Head of caudate nucleus (tissue), 42 donors: ENCODE measurements around the gene HSPBP1.

Source experiments
- DNase-seq, 42 donors: peaks; one replicate each; pipeline versions ENCODE4 v3.0.0 to v3.0.0-alpha.2; 2020 to 2021; ENCODE audit warnings: mixed read lengths in 7 of 42
- intact Hi-C: fragments of 100-400 bp; cut with DNase I; formaldehyde crosslinking; loops from one replicate; pipeline ENCODE4 v1.15.0; 2022

HSPBP1 gene

DNA sequence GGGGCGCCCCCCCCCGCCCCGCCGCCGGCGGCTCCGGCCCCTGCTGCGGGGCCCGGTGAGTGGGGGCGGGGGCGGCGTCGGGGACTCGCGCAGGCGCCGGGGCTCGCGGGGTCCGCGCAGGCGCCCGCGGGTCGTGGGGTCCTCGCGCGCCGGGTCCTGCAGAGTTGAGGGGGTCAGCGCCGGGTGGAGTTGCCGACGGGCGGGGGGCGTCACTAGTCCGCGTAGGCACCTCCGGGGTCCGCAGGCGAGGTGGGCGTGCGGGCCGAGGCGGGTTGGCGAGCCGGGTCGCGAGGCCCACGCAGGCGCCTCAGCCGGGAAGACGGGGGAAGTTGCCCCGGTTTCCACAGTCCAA lies 21.5 kb downstream of the HSPBP1 start:
- DNase-seq, result peak in 24 of 42 donors; percentile 31 to 70 (median 50)
- intact Hi-C loops, result no loop called here

DNA sequence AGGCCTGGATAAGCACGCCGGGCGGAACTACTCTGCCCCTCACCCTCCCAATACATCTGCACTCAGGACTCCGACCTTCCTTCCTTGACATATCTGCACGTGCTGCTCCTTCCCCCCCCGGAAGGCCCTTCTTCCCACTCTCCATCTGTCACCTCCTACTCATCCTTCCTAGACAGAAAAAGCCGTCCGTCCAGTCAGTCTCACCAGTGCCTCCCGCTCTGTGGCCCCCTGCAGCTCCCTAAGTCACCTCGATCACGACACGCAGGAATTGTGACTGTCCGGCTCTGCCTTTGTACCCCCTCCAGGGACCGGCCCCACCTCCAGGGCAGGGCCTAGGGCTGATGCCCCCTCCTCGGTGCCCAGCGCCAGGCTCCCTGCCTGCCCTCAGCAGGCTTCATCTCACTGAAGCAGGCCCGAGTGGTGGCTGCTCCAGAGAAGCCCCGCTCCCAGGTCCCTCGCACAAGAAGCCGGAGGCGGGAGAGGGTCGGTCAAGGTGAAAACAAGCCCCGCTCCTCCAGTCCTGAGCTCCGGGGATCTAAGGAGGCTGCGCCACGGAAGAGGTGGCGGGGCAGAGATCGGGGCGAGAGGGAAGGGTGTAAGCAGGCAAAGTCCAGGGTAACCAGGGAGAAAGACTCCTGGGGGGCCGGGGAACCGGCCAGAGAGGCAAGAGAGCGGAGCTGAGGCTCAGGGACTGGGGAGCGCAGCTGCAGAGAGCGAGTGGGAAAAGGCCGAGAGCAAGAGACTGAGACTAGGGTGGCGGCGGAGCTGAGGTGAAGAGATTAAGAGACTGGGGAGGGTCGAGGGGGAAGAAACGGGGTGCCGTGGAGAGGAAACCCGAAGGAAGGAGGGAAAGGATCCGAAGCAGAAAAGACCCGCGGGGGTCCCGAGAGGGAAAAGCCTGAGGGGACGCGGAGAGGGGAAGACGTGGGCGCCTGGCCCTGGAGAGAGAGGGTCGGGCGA lies 22.2 kb downstream of the HSPBP1 start:
- intact Hi-C loops, result no loop called here
- DNase-seq, result peak in 4 of 42 donors; percentile 24 to 49 (median 30)

DNA sequence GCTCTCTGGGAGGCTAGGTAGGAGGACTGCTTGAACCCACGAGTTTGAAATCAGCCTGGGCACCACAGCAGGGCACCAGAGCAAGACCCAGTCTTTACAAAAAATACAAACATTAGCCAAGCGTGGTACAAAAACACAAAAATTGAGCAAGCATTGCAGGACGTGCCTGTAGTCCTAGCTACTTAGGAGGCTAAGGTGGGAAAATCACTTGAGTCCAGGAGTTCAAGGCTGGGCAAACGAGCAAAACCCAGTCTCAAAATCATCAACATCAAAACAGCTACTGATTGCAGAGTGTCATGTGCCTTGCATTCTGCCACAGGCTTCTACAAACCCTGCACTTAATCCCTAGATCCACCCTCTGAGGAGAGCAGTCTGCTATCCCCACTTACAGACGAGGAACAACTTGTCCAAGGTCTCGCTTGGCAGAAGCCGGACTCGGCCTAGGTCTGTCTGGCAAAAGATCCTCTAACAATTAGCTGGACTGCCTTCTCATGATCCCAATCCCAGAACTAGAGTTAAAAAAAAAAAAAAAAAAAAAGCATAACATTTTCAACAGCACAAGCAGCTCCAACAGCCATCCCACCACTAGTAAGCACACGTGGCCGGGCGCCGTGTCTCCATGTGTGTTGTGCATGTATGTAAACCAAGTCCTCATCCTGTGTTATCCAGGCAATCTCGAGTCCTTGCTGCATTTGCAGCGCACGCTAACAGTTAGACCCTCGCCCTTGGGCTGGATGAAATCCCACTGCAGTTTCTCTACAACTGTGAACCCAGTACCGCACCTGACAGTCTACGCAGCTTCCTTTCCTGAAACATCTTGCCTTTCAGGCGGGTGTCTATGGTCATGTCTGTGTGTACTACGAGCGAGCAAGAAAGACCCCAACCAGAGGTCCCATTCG lies 23.1 kb downstream of the HSPBP1 start:
- peak in 2 of 42 donors; percentile 19 to 40 for DNase-seq
- intact Hi-C loops, result no loop called here

DNA sequence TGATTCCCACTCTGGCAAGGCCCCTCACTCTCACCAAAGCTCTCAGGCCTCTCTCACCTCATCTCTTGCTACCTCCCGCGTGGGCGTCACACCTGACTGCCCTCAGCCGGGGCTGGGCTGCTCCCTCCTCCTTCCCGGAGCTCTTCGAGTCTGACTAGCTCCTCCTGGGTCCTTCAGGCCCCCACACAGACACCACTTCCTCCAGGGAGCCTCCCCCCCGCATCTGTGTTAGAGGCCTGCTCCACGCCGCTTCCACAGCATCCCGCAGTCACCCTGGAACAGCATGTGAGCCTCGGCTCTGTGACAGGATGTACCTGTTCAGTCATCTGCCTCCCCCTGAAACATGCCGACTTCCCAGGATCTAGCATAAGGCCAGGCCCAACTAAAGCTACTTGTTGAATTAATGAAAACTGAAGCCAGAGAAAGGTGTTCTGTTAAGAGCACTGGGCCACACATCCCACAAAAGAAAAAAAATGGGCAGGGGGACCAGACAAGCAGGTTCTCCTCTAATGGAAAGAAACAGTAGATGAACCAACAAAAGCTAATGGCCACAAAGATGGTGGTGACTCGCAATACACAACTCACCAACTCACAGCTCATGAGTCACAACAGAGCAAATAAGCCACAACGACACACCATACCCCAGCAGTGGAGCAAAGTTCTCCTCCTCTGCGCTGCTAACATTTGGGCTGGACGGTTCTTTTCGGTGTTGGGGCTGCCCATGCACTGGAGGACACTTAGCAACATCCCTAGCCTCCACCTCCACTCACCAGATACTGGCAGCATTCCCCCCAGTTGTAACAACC lies 24.1 kb downstream of the HSPBP1 start:
- peak in 21 of 42 donors; percentile 12 to 64 (median 46) for DNase-seq
- intact Hi-C loops, result no loop called here

DNA sequence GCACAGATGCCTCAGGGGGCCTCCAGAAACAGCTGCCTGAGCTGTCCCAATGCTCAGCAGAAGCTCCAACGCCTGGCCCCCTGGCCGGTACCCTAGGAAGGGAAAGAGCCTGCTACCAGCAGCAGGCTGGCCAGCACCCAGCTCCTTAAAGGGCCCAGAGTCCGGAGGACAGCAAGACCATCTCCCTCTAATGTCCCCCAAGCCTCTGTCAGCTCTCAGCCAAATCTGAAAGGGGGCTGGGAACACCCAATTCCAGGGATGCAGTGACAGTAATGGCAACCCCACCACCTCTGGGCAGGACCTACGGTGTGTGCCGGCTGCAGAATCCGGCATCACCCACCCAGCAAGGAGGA lies 25.3 kb downstream of the HSPBP1 start:
- intact Hi-C loops, result no loop called here
- DNase-seq, result no peak

DNA sequence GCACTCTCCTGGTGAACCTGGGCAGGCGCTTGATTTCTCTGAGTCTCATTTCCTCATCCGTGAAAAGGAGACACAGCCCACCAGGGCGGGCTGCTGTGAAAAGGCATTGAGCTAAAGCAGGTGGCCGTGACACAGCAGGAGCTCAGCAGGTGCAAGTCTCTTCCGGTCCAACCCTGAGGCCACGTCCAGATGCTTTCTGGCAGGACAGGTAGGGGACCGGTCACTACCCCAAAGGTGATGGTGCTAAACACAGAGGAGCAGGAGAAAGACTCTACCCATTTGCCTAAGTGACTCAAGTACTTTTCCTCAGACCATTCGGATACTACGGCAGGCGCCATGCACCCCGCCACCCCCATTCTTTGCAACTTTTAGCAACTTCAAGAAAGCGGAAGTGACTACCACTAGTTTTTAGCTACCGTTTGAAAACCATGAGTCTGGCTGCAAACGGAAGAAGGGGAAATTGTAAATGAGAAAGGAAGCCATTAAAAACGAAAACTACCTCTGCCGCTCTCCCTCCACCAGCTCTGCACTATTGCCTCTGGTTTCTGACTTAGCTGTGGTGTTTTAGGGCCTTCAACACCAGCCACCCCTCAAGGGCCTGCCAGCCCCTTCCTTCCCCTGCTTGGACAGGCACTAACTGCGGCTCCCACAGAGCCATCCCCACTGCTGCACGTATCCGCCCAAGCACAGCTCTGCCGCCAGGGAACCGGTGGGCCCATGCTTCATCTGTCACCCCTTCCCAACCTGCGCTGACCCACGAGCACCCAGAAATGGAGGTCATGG lies 25.9 kb downstream of the HSPBP1 start:
- DNase-seq, result no peak
- intact Hi-C loops, result no loop called here

DNA sequence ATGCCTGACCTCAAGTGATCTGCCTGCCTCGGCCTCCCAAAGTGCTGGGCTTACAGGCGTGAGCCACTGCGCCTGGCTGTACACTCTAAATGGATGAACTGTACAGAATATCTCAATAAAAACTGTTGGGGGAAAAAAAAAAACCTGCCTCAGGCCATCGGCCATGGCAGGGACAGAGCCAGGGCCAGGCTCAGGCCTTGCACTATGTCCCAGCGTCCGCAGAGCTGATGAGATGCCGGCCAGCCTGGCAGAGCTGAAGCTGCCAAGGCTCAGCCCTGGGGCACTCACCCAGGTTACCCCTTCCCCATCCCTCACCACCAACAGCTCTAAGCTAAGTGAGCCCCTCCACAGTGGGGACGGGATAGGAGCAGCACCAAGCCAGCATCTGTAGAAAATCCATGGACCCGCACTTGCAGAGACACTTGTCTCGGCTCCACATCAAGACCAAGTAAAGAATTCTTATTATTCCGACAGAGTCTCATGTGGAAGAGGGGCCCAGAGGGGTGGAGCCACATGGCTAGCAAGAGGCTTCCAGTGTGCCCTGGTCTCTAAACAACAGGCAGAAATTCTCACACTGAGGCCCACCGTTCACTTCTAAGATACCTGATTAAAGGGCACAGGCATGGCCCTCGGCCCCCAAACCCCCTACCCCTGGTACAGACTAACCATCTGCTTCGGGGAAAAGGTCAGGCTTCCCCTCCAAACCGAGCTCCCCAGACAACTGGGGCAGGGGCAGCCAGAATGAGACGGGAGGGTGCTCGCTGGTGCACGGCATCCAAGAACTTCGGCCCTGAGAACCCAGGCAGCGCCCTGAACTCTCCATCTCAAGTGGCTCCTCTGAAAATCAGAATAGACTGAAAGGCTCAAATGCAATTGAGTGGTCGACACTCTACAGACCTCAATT lies 26.9 kb downstream of the HSPBP1 start:
- no peak for DNase-seq
- intact Hi-C loops, result no loop called here

DNA sequence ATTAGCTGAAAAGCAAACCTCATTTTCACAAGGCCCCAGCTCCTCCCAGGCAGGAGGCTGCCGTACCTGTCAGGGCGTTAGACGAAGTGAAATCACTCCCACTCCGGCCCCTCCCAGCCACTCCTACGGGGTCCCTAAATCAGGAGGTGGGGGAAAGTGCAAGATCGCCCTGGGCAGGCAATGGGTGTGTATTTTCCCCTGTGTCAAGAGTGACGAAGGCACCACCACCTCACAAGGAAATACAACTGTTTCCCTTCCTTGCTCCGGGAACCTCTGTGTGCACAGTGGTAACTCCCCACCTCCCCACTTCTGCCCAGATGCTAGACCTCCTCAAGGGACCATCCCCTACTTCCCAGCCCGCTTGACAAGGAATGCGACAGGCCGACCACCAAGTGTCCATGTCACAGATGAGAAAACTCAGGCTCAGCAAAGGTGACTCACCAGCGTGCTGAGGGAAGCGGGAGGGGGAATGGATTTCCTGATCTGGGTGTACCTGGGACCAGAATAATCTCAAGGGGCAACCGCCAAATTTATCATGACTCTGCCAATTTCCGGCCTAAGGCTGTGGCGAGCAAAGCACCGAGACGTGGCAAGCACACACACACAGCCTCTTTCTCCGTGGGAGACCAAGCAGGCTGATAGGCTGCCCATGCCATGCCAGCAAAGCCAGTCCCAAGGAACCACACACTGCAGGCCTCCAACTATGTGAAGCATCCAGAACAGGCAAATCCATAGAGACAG lies 28.4 kb downstream of the HSPBP1 start:
- DNase-seq, result peak in 10 of 42 donors; percentile 28 to 68 (median 41)
- intact Hi-C loops, result no loop called here

DNA sequence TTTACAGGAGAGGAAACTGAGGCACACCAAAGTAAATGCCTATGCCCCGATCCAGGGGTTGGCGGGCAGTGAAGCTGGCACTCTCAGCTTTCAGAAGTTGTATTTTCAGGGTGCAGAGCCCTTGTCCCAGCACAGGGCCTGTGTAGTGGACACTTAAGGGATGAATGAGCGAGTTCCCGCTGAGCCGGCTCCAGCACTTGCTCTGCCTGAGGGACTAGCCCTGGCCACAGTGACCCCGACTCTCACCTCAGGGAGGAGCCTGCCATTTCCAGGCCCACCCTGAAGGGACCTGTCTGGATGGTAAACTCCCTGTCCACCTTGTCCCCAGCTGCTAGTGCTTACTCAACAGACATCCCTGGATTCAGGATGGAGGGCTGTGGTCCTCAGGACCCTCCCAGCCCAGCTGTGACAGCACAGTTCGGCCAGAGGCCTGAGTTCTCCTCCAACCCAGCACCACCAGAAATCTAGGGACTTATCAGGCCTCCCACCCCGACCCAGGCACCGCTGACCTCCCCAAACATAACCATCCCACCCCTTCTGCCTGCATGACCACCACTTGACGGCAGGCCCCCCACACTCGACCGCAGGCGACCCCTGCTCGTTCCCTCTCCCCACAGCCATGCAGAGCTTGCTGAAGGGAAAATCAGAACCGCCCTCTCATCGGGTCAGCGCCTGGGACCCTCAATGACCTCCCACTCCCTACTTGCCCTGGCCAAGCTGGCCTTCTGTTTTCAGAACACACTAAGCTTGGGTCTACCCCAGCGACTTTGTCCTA lies 29.5 kb downstream of the HSPBP1 start:
- intact Hi-C loops, result no loop called here
- no peak for DNase-seq

DNA sequence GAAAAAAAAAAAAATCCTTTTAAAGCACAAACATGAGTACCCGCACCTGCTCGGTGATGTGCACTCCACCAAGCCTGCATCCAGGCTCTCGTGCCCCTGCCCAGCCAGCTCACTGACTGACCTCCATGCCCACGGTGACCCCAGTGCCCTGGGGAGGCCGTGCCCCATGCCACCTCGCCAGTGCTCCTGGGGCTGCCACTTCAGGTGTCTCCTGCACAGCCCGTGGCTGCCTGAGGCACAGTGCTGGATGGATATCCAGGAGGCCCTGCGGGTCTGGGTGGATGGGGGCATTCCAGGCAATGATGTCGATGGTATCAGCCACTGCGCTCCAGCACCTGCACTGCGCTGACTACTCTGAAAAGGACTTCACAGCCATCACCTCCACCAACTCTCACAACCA lies 30.1 kb downstream of the HSPBP1 start:
- intact Hi-C loops, result no loop called here
- no peak for DNase-seq

DNA sequence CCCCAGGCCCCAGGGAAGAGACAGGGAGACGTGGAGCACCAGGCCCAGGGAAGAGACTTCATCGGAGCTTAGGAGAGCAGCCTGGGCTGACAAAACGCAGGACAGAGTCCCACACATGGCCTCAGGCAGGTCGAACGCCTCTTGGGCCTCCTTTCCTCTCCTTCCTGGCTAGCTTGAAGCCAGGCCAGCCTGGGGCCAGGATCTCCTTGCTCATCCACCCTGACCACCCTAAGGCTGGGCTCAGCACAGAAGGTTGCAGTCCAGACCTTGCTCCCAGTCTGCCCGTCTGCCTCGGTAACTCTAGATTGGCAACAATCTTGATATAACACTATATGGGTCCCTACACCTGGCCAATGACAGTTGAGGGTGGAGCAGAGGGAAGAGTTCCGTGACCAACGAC lies 31.2 kb downstream of the HSPBP1 start:
- no peak for DNase-seq
- intact Hi-C loops, result no loop called here

DNA sequence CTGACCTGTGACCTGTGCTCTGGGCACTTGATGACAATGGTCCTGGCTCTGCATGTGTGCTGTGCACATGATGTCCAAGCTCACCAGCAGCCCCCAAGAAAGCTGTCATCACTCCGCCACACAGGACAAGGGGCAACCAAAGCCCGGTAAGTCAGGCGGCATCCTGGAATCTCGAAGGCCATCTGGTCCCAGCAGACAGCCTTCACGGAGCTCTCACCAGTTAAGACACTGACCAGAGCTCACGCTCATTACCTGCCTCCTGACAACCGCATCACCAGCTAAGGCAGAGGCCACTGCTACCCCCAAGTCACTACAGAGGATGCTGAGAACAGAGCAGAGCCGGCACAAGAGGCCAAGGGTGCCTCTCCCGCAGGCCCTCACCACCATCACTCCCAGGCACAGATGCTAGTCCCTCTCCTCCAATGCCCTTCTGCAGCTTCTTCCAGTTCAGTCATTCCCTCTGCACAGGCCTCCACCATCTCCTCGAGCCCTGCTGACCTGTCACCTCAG lies 31.7 kb downstream of the HSPBP1 start:
- DNase-seq, result no peak
- intact Hi-C loops, result no loop called here

DNA sequence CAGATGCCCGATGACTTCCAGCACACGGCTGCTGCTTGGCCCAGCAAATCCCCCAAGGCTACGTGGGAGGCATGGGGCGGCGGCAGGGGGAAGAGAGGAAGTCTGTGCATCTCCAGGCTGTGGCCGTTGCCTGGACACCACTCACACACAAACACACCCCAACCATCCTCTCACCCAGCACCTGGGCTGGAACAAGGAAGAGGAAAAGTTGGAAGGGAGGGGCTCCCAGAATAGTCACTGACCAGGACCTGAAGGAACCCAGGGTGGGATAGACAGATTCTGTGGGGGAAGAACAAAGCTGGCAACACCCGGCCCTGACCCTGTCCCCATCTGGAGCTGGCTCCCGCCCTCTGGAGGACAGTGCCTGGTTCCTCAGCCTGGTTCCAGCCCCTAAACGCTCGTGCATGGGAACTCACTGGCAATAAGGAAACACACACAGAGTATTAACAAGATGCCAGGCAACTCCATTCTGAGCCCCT lies 32.2 kb downstream of the HSPBP1 start:
- intact Hi-C loops, result no loop called here
- no peak for DNase-seq

DNA sequence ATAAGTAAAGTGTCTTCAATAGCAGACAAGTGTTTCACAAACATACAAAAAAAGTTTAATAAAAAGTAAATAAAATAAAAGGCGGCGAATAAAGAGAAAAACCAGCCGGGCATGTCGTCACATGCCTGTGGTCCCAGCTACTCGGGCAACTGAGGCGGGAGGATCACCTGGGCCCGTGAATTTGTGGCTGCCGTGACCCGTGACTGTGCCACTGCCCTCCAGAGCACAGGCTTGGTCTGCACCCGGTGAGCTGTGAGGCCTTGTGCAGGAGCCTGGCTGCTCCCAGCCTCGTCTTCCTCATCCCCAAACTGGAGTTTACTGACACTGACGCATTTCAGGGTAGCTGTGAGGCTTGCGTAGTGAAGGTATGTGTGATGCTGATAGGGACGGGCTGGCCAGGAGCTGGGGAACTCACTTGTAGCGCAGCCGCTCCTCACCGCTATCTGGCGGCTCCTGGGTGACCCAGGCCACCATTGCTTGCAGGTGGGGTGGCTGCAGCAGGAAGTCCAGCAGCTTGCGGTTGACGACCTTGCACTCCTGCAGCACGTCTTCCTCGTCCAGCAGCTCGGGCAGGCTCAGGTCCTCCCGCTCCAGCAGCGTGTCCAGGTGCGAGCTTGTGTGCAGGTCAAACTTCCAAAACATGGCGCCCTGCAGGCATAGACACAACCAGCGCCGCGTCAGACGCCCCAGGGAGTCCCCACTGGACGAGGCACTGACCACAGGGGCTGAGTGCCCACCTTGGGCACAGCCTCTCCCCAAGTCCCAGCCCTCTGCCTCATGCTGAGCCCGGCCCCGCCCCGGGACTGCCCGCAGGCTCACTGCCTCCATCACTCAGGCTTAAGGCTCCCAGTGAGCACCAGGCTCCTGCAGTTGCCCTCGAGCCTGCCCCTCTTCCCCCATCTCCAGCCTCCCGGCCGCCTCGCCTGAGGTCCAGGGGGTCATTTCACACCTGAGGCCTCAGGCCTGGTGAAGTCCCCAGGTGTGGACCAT lies 33.2 kb downstream of the HSPBP1 start:
- intact Hi-C loops, result no loop called here
- no peak for DNase-seq
